Dendritic cell treated with granulocyte-macrophage colony-stimulating factor and Interleukin-4, amounts not matched to agents 40 ng/mL and 50 ng/mL, for 4 days (primary cell): ENCODE data around the gene ABCA2.

Source experiments
- H3K27ac Mint-ChIP-seq: one replicate; pipeline ENCODE4 v1.8.0; 2022; ENCODE audit warnings: mild to moderate bottlenecking, mixed read lengths
- H3K27me3 Mint-ChIP-seq: one replicate; pipeline ENCODE4 v1.8.0; 2022; ENCODE audit warnings: mild to moderate bottlenecking, mixed read lengths
- H3K36me3 Mint-ChIP-seq: one replicate; pipeline ENCODE4 v1.8.0; 2022; ENCODE audit warnings: low read depth, mixed read lengths
- H3K4me1 Mint-ChIP-seq: one replicate; pipeline ENCODE4 v1.8.0; 2022; ENCODE audit warnings: low read depth, mixed read lengths
- H3K4me3 Mint-ChIP-seq: one replicate; pipeline ENCODE4 v1.8.0; 2022; ENCODE audit warnings: mild to moderate bottlenecking, moderate library complexity, mixed read lengths
- H3K9me3 Mint-ChIP-seq: one replicate; pipeline ENCODE4 v1.8.0; 2022; ENCODE audit warnings: mixed read lengths
- intact Hi-C: fragments of 100-400 bp; cut with micrococcal nuclease; formaldehyde crosslinking; loops from one replicate; pipeline ENCODE4 v1.15.0; 2022

ABCA2 gene

DNA sequence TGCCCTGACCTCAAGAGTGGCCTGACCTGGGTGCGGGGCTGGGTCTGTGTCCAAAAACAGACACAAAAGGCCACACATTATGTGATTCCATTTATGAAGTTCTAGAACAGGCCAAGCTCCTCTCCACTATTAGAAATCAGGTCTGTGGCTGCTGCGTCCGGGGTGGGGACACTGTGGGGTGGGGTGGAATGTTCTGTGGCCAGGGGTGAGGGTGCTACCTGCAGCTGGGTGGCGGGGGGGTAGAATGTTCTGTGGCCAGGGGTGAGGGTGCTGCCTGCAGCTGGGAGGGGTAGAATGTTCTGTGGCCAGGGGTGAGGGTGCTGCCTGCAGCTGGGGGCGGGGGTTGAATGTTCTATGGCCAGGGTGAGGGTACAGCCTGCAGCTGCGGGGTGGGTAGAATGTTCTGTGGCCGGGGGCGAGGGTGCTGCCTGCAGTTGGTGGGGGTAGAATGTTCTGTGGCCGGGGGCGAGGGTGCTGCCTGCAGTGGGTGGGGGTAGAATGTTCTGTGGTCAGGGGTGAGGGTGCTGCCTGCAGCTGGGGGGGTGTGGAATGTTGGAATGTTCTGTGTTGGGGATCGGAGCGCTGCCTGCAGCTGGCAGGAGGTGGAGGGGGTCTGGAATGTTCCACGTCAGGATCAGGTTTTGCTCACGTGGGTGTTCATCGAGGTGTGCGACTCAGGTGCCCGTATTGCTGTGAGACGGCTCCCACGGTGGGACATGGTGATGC, 67.7 kb downstream of the ABCA2 start:
- H3K27ac Mint-ChIP-seq = no peak overlapping the region
- no peaks in the 10 kb centered on the region for H3K36me3 Mint-ChIP-seq
- H3K4me1 Mint-ChIP-seq = peaks cover 8% of the 10 kb centered on the region

GRCh38 chr9:136958898-136959850, 68.9 kb downstream of the ABCA2 start:
- Mint-ChIP-seq H3K9me3 (peaks cover 10% of the 10 kb centered on the region), H3K36me3 (no peaks in the 10 kb centered on the region), H3K27me3 (peaks cover 16% of the 10 kb centered on the region), H3K27ac (no peak overlapping the region), H3K4me3 (no peak overlapping the region), H3K4me1 (peaks cover 1% of the 10 kb centered on the region)
- intact Hi-C loops = no loop called here

More for the DNA sequence above, 67.7 kb downstream of the ABCA2 start:
- intact Hi-C loops = no loop called here
- Mint-ChIP-seq H3K27me3 (peaks cover 11% of the 10 kb centered on the region), H3K9me3 (peaks cover 10% of the 10 kb centered on the region), H3K4me3 (no peak overlapping the region)

- no peak overlapping the region for H3K27ac Mint-ChIP-seq
- H3K27me3 Mint-ChIP-seq = peaks cover 16% of the 10 kb centered on the region
- intact Hi-C loops = no loop called here
Measured at GRCh38 chr9:136958473-136958872, 69.6 kb downstream of the ABCA2 start.

GRCh38 chr9:136957901-136958300, 70.1 kb downstream of the ABCA2 start:
- peaks cover 14% of the 10 kb centered on the region for H3K27me3 Mint-ChIP-seq
- no peaks in the 10 kb centered on the region for H3K36me3 Mint-ChIP-seq
- H3K4me1 Mint-ChIP-seq = no peaks in the 10 kb centered on the region
- peaks cover 10% of the 10 kb centered on the region for H3K9me3 Mint-ChIP-seq
- no peak overlapping the region for H3K27ac Mint-ChIP-seq
- H3K4me3 Mint-ChIP-seq = no peak overlapping the region
- intact Hi-C loops = no loop called here

More at GRCh38 chr9:136958473-136958872, 69.6 kb downstream of the ABCA2 start:
- no peaks in the 10 kb centered on the region for H3K36me3 Mint-ChIP-seq
- peaks cover 10% of the 10 kb centered on the region for H3K9me3 Mint-ChIP-seq
- H3K4me1 Mint-ChIP-seq = no peaks in the 10 kb centered on the region
- H3K4me3 Mint-ChIP-seq = no peak overlapping the region

- Mint-ChIP-seq H3K27ac (no peak overlapping the region), H3K4me1 (no peaks in the 10 kb centered on the region), H3K9me3 (peaks cover 10% of the 10 kb centered on the region), H3K36me3 (no peaks in the 10 kb centered on the region), H3K27me3 (peaks cover 13% of the 10 kb centered on the region), H3K4me3 (no peak overlapping the region)
- intact Hi-C loops = no loop called here
Measured at GRCh38 chr9:136957461-136957860, 70.6 kb downstream of the ABCA2 start.
